Measurements from ENCODE around the gene USP54.
A peak's percentile ranks its signal among the peaks of the same experiment; 100 is the strongest.

Gene USP54

GRCh38 chr10:73591935-73592699 is 975 bp upstream of the USP54 start:
- no peak overlapping the region for H3K4me3 ChIP-seq (ENCODE audit: control insufficient read depth, low read depth, low read length)
- no peak for TF ChIP-seq CTCF (IDR thresholded peaks at IDR 0.05; ENCODE audit: control insufficient read depth, insufficient read depth, low read depth, low read length, missing control alignments)
- no peak for DNase-seq (ENCODE audit: low read depth)

- H3K4me3 ChIP-seq (ENCODE audit: control insufficient read depth, low read depth, low read length) = no peak overlapping the region
- DNase-seq (ENCODE audit: low read depth) = no peak
- no peak for TF ChIP-seq CTCF (IDR thresholded peaks at IDR 0.05; ENCODE audit: control insufficient read depth, insufficient read depth, low read depth, low read length, missing control alignments)
Observed at GRCh38 chr10:73589563-73590126, 1.5 kb downstream of the USP54 start.

- no peak for DNase-seq (ENCODE audit: low read depth)
- no peak for TF ChIP-seq CTCF (IDR thresholded peaks at IDR 0.05; ENCODE audit: control insufficient read depth, insufficient read depth, low read depth, low read length, missing control alignments)
- no peak overlapping the region for H3K4me3 ChIP-seq (ENCODE audit: control insufficient read depth, low read depth, low read length)
Observed at GRCh38 chr10:73588656-73589055, 2.5 kb downstream of the USP54 start.

- DNase-seq (ENCODE audit: low read depth) = peak; percentile 82
- H3K4me3 ChIP-seq (ENCODE audit: control insufficient read depth, low read depth, low read length) = no peak overlapping the region
- TF ChIP-seq CTCF (IDR thresholded peaks at IDR 0.05; ENCODE audit: control insufficient read depth, insufficient read depth, low read depth, low read length, missing control alignments) = no peak
Observed at GRCh38 chr10:73586583-73586984, 4.6 kb downstream of the USP54 start.

- no peak for DNase-seq (ENCODE audit: low read depth)
- no peak overlapping the region for H3K4me3 ChIP-seq (ENCODE audit: control insufficient read depth, low read depth, low read length)
- no peak for TF ChIP-seq CTCF (IDR thresholded peaks at IDR 0.05; ENCODE audit: control insufficient read depth, insufficient read depth, low read depth, low read length, missing control alignments)
Observed at GRCh38 chr10:73585327-73585726, 5.8 kb downstream of the USP54 start.

- no peak for TF ChIP-seq CTCF (IDR thresholded peaks at IDR 0.05; ENCODE audit: control insufficient read depth, insufficient read depth, low read depth, low read length, missing control alignments)
- no peak overlapping the region for H3K4me3 ChIP-seq (ENCODE audit: control insufficient read depth, low read depth, low read length)
- peak; percentile 43 for DNase-seq (ENCODE audit: low read depth)
Observed at GRCh38 chr10:73584737-73585136, 6.4 kb downstream of the USP54 start.
